Measurements from ENCODE around the gene ARL8B. TPM values are rescaled to one million over a fixed set of nuclear protein-coding genes. Genes with fewer than 3 reads are reported as not detected.

The ARL8B gene
- total and polyA plus RNA-seq, 9 of the 15 experiments (the other 6 are each of a cell fraction or from before 2014, with no cell fraction given): 28.5 to 99.4 (median 77.2) TPM

DNA sequence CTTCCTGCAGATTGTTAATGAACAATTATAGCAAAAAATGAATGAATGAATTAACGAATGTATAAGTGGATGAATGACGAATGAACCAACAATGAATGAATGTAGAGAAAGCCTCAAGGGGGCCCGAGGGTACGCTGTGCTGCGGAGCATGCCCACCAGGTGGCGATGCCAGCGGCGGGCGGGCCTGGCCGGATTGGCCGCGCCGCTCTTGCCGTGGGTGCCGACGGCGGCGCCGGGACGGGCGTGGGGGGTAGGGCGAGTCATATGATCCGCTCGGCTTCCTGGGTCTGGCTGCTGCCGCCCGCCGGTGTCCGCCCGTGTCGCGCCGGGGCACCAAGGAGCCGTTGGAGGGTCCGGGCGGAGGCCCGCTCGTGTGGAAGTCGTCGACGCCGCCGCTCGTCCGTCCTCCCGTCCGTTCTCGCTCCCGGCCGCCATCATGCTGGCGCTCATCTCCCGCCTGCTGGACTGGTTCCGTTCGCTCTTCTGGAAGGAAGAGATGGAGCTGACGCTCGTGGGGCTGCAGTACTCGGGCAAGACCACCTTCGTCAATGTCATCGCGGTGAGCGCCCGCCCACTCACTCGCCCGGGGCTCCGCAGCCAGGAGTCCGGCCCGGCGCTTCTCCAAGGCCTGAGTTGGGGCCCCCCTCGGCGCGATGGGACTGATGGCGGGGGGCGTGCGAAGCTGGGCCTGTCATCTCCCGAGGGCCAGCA, at the start of gene ARL8B (continued):
- TF ChIP-seq PURB (CRISPR knock-in tag; IDR thresholded peaks at IDR 0.05; ENCODE audit: low read depth): no peak

GRCh38 chr3:5073374-5074085, 48.6 kb upstream of the ARL8B start:
- no peak for FAIRE-seq
- Histone ChIP-seq H3K36me3 (ENCODE audit: control insufficient read depth, insufficient read depth, low read length) (no peaks in the 10 kb centered on the region), H3K79me2 (ENCODE audit: control insufficient read depth, insufficient read depth, low read length) (no peaks in the 10 kb centered on the region), H3K9me1 (ENCODE audit: control insufficient read depth, insufficient read depth, low read length) (no peaks in the 10 kb centered on the region), H3K27me3 (ENCODE audit: control insufficient read depth in 2 of 2, insufficient read depth in 2 of 2, low read length in 2 of 2) (peaks cover 4 to 8% of the 10 kb centered on the region in 2 experiments; a peak in 3 of 5 replicates), H2AFZ (ENCODE audit: low read depth, low read length) (no peak overlapping the region), H3K4me1 (replicated peaks in 1 of 2; ENCODE audit: control insufficient read depth in 2 of 2, insufficient read depth in 2 of 2, low read length in 2 of 2) (peaks cover 3 to 4% of the 10 kb centered on the region in 2 experiments; a peak in 2 of 5 replicates), H3K9ac (ENCODE audit: insufficient read depth in 1 of 2, low read depth in 2 of 2, low read length in 2 of 2) (no peak overlapping the region), H3K4me2 (ENCODE audit: insufficient read depth, low read length) (no peak overlapping the region), H3K27ac (ENCODE audit: extremely low read depth, low read depth, low read length) (no peak overlapping the region), H3K4me3 (no peak overlapping the region), H4K20me1 (replicated peaks; ENCODE audit: control insufficient read depth, insufficient read depth, low read length) (no peaks in the 10 kb centered on the region), H3K9me3 (replicated peaks; ENCODE audit: control insufficient read depth, insufficient read depth, low read depth, low read length) (no peaks in the 10 kb centered on the region)
- no TSS peak for BruUV-seq (replicated peaks)
- in situ Hi-C loops (cut with MboI): no loop called here
- no peak for DNase-seq (ENCODE audit: extremely low read depth in 1 of 4, low spot score in 3 of 4)
- intact Hi-C loops (cut with micrococcal nuclease): loop anchor here (5.0 kb wide), 1 partner anchor 114 kb away; the partner anchor contains the start of gene EDEM1
- ATAC-seq: no peak
- ChIA-PET POLR2A (interaction anchor here (0.5 to 1.1 kb wide), 4 partner anchors 10 to 353 kb away, joined by 3 to 4 read pairs (median 4); no protein-coding TSS in a partner anchor), CTCF (ENCODE audit: low intra/inter-chr PET ratio) (no interaction called here)
- 19% methylated on average over 4 of the region's 4 CpGs for WGBS (ENCODE audit: insufficient coverage, low coverage, missing lambda C conversion rate)
- TF ChIP-seq ATF4 (CRISPR knock-in tag; IDR thresholded peaks at IDR 0.05) (no peak), ZSCAN32 (CRISPR knock-in tag; IDR thresholded peaks at IDR 0.05) (no peak), MXD1 (CRISPR knock-in tag; IDR thresholded peaks at IDR 0.05; ENCODE audit: borderline replicate concordance, poor library complexity, severe bottlenecking) (no peak), ZNF143 (CRISPR knock-in tag; IDR thresholded peaks at IDR 0.05) (no peak), ARID2 (IDR thresholded peaks at IDR 0.05) (no peak), PBX2 (CRISPR knock-in tag; IDR thresholded peaks at IDR 0.05; ENCODE audit: low read depth) (no peak), PBX2 (tag; conservative IDR thresholded peaks at IDR 0.05; ENCODE audit: low read depth) (peak; percentile 70)

Data from K562 (cell line).